ENCODE measurements around the gene LMOD2. TPM values are rescaled to one million over a fixed set of nuclear protein-coding genes. Genes with fewer than 3 reads are reported as not detected.
"Not testable (repeated sequence)": the region's sequence is repeated elsewhere in the genome, so short reads cannot be mapped to it uniquely, and the experiment has no call there.

Gene LMOD2
- total and polyA plus RNA-seq, 10 of the 15 experiments (the other 5 are each of a cell fraction or from before 2014, with no cell fraction given) = not detected

DNA sequence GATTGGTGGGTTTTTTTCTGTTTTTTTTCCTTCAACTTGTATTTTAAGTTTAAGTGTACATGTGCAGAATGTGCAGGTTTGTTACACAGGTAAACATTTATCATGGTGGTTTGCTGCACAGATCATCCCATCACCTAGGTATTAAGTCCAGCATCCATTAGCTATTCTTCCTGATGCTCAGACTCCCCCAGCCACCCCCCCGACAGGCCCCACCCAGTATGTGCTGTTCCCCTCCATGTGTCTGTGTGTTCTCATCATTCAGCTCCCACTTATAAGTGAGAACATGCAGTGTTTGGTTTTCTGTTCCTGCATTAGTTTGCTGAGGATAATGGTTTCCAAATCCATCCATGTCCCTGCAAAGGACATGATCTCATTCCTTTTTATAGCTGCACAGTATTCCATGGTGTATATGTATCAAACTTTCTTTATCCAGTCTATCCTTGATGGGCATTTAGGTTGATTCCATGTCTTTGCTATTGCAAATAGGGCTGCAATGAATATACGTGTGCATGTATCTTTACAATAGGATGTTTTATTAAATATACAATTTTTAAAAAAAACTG lies 21.6 kb upstream of the LMOD2 start:
- H3K36me3 ChIP-seq (ENCODE audit: control insufficient read depth in 2 of 2, insufficient read depth in 2 of 2, low read length in 1 of 2); H2AFZ ChIP-seq (ENCODE audit: control insufficient read depth, low read depth, low read length); H3K4me3 ChIP-seq; H3K9me3 ChIP-seq (replicated peaks; ENCODE audit: control insufficient read depth, insufficient read depth, low read length); H3K4me2 ChIP-seq (ENCODE audit: control insufficient read depth, insufficient read depth); H3K27me3 ChIP-seq (replicated peaks in 1 of 2; ENCODE audit: control insufficient read depth in 2 of 2, insufficient read depth in 2 of 2, low read length in 1 of 2); H3K9ac ChIP-seq (ENCODE audit: control insufficient read depth, insufficient read depth, low read length); H3K4me1 ChIP-seq (ENCODE audit: control insufficient read depth, insufficient read depth, low read length); H3K79me2 ChIP-seq (ENCODE audit: control insufficient read depth, insufficient read depth, low read length); FAIRE-seq; ATAC-seq; BruUV-seq (replicated peaks); H3K27ac ChIP-seq (ENCODE audit: control insufficient read depth, insufficient read depth); H4K20me1 ChIP-seq (ENCODE audit: control insufficient read depth, insufficient read depth); intact Hi-C loops (cut with micrococcal nuclease; ENCODE audit: unreplicated experiment); DNase-seq (ENCODE audit: low read depth, low spot score); in situ Hi-C loops (cut with MboI): not testable (repeated sequence)
- 12% methylated on average over 2 of the region's 2 CpGs for WGBS (ENCODE audit: insufficient coverage, insufficient replicate concordance, low lambda C conversion rate, missing lambda C conversion rate)
- ChIA-PET RAD21 (ENCODE audit: unreplicated experiment) (interaction anchor here (0.8 to 3.0 kb wide), 2 partner anchors 48 to 238 kb away, joined by 3 to 12 read pairs; no protein-coding TSS in a partner anchor), POLR2A (interaction anchor here (0.6 kb wide), 1 partner anchor 630 kb away, joined by 4 read pairs; no protein-coding TSS in a partner anchor), CTCF (interaction anchor here (0.7 to 1.3 kb wide), 3 partner anchors 10 to 727 kb away, joined by 3 to 4 read pairs (median 3); no protein-coding TSS in a partner anchor), SMC1A (ENCODE audit: uncharacterized antibody, unreplicated experiment) (interaction anchor here (0.9 kb wide), 1 partner anchor 12 kb away, joined by 3 read pairs; no protein-coding TSS in a partner anchor)

DNA sequence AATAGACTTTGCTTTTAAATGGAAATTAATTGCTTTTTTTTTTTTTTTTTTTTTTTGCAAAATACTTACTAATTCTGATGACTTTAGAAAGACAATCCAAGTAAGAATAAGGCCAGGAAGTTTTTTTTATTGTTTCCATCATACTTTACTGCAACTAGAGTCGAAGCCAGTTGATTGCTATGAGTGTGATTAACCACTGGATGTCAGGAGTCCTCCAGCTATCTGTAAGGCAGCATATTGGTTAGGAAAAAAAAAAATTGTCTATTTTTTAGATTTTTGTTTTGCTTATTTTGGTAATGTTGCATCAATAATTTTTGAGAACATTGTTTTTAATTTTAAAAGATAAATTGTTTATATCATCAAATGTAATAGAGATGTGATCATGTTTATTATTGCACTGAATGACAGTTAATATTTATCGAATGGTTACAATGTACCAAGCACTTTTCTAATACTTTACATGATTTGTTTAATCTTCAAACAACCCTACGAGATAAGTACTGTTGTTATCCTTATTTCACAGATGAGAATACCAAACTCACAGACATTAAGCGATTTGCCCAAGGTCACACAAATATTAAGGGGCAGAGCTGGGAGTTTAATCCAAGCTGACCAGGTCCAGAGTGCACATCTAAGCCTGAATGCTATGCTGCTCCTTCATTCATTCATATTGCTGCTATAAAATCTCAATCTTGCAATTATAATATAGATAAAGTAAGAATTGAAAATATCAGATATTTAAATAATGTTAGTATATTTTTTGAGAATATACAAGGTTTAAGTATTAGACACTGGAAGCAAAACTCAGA lies 19.9 kb upstream of the LMOD2 start:
- Histone ChIP-seq H3K9ac (ENCODE audit: control insufficient read depth, insufficient read depth, low read length) (no peak overlapping the region), H2AFZ (ENCODE audit: control insufficient read depth, low read depth, low read length) (no peak overlapping the region), H3K27me3 (replicated peaks in 1 of 2; ENCODE audit: control insufficient read depth in 2 of 2, insufficient read depth in 2 of 2, low read length in 1 of 2) (no peaks in the 10 kb centered on the region), H3K36me3 (ENCODE audit: control insufficient read depth in 2 of 2, insufficient read depth in 2 of 2, low read length in 1 of 2) (no peaks in the 10 kb centered on the region), H3K4me3 (no peak overlapping the region), H3K9me3 (replicated peaks; ENCODE audit: control insufficient read depth, insufficient read depth, low read length) (no peaks in the 10 kb centered on the region), H3K79me2 (ENCODE audit: control insufficient read depth, insufficient read depth, low read length) (no peaks in the 10 kb centered on the region), H3K4me1 (ENCODE audit: control insufficient read depth, insufficient read depth, low read length) (no peaks in the 10 kb centered on the region), H4K20me1 (ENCODE audit: control insufficient read depth, insufficient read depth) (no peaks in the 10 kb centered on the region), H3K4me2 (ENCODE audit: control insufficient read depth, insufficient read depth) (no peak overlapping the region), H3K27ac (ENCODE audit: control insufficient read depth, insufficient read depth) (no peak overlapping the region)
- ChIA-PET POLR2A (no interaction called here), RAD21 (ENCODE audit: unreplicated experiment) (interaction anchor here (0.7 to 3.0 kb wide), 3 partner anchors 141 to 236 kb away, joined by 3 to 12 read pairs (median 5); no protein-coding TSS in a partner anchor), CTCF (interaction anchor here (0.6 to 3.2 kb wide), 10 partner anchors 9 to 237 kb away, joined by 3 to 25 read pairs (median 4); no protein-coding TSS in a partner anchor), SMC1A (ENCODE audit: uncharacterized antibody, unreplicated experiment) (interaction anchor here (1.4 to 3.5 kb wide), 3 partner anchors 162 to 236 kb away, joined by 4 to 14 read pairs (median 10); no protein-coding TSS in a partner anchor)
- peak; percentile 67 for TF ChIP-seq RAD21 (IDR thresholded peaks at IDR 0.05; ENCODE audit: insufficient read depth, low read depth, low read length)
- TF ChIP-seq SMC3 (IDR thresholded peaks at IDR 0.05; ENCODE audit: borderline replicate concordance, low read length) = peak; percentile 41; the same call in 1 of the 2 replicates
- no peak for TF ChIP-seq NRF1 (conservative IDR thresholded peaks at IDR 0.05; ENCODE audit: low read depth, low read length)
- TF ChIP-seq, protein P1, sequence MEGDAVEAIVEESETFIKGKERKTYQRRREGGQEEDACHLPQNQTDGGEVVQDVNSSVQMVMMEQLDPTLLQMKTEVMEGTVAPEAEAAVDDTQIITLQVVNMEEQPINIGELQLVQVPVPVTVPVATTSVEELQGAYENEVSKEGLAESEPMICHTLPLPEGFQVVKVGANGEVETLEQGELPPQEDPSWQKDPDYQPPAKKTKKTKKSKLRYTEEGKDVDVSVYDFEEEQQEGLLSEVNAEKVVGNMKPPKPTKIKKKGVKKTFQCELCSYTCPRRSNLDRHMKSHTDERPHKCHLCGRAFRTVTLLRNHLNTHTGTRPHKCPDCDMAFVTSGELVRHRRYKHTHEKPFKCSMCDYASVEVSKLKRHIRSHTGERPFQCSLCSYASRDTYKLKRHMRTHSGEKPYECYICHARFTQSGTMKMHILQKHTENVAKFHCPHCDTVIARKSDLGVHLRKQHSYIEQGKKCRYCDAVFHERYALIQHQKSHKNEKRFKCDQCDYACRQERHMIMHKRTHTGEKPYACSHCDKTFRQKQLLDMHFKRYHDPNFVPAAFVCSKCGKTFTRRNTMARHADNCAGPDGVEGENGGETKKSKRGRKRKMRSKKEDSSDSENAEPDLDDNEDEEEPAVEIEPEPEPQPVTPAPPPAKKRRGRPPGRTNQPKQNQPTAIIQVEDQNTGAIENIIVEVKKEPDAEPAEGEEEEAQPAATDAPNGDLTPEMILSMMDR (IDR thresholded peaks at IDR 0.05 in 2 of 3, conservative IDR thresholded peaks at IDR 0.05 in 1 of 3; ENCODE audit: control insufficient read depth in 2 of 3, extremely low read depth in 1 of 3, insufficient read depth in 1 of 3, low read depth in 3 of 3, low read length in 3 of 3) = peak; percentile 35 to 43 (median 40); a peak in 5 of 6 replicates
- WGBS (ENCODE audit: insufficient coverage, insufficient replicate concordance, low lambda C conversion rate, missing lambda C conversion rate) = 44% methylated on average over 4 of the region's 4 CpGs
- in situ Hi-C loops (cut with MboI) = no loop called here
- FAIRE-seq (no peak), ATAC-seq (0 out of 3 replicates have a peak, but pooled peaks have one; percentile 49), DNase-seq (ENCODE audit: low read depth, low spot score) (no peak)
- intact Hi-C loops (cut with micrococcal nuclease; ENCODE audit: unreplicated experiment) = loop anchor here (5.0 kb wide), 1 partner anchor 232 kb away; no protein-coding TSS in a partner anchor
- no TSS peak for BruUV-seq (replicated peaks)

Measured in GM12878 (cell line).